Omental fat pad (tissue), 4 donors: ENCODE data around the gene VPS39. TPM values are rescaled to one million over a fixed set of nuclear protein-coding genes. Genes with fewer than 3 reads are reported as not detected.

Experiments
- ATAC-seq: fragments of 150-250 bp; one replicate; pipeline ENCODE4 v1.9.1; 2016; ENCODE audit warnings: mild to moderate bottlenecking, moderate library complexity; ENCODE audit not compliant: low FRiP score
- DNase-seq: peaks from one replicate; pipeline ENCODE4 v3.0.0-alpha.2; 2019; ENCODE audit warnings: low spot score
- CTCF ChIP-seq, 3 donors: fragments of 450-650 bp; IDR thresholded peaks; one replicate each; pipeline ENCODE4 v1.5.1; 2016 to 2017; ENCODE audit warnings: antibody characterized with exemption in 3 of 3, mild to moderate bottlenecking in 3 of 3, moderate library complexity in 2 of 3
- total RNA-seq, 4 donors: library from RNA; depleted of rRNA; stranded (reverse); fragments of >200 nt; gene quantifications; one replicate each; pipeline ENCODE4 v1.1.0, GENCODE V29; 2016

VPS39 gene
- total RNA-seq, 4 donors from 2014 or later: 61.0 to 134 (median 73.8) TPM

- DNase-seq (no peak), ATAC-seq (no peak)
- TF ChIP-seq CTCF (IDR thresholded peaks at IDR 0.05): no peak
These were observed 66.1 kb downstream of the VPS39 start for GRCh38 chr15:42141795-42142667.

- TF ChIP-seq CTCF (IDR thresholded peaks at IDR 0.05): no peak
- DNase-seq (no peak), ATAC-seq (no peak)
These were observed 66.9 kb downstream of the VPS39 start for GRCh38 chr15:42141246-42141645.

GRCh38 chr15:42140383-42141070 lies 67.6 kb downstream of the VPS39 start:
- DNase-seq (no peak), ATAC-seq (no peak)
- no peak for TF ChIP-seq CTCF (IDR thresholded peaks at IDR 0.05)

GRCh38 chr15:42139596-42139995 lies 68.5 kb downstream of the VPS39 start:
- ATAC-seq (no peak), DNase-seq (no peak)
- no peak for TF ChIP-seq CTCF (IDR thresholded peaks at IDR 0.05)

GRCh38 chr15:42138968-42139386 lies 69.1 kb downstream of the VPS39 start:
- no peak for DNase-seq
- no peak for TF ChIP-seq CTCF (IDR thresholded peaks at IDR 0.05)
- no peak for ATAC-seq

GRCh38 chr15:42138411-42138810 lies 69.7 kb downstream of the VPS39 start:
- DNase-seq (no peak), ATAC-seq (no peak)
- no peak for TF ChIP-seq CTCF (IDR thresholded peaks at IDR 0.05)
